ENCODE data around the gene PRKN. TPM values are rescaled to one million over a fixed set of nuclear protein-coding genes. Genes with fewer than 3 reads are reported as not detected.
"Not testable (repeated sequence)": the region's sequence is repeated elsewhere in the genome, so short reads cannot be mapped to it uniquely, and the experiment has no call there.

The PRKN gene
- total RNA-seq, 2 experiments from 2014 or later: not detected

DNA sequence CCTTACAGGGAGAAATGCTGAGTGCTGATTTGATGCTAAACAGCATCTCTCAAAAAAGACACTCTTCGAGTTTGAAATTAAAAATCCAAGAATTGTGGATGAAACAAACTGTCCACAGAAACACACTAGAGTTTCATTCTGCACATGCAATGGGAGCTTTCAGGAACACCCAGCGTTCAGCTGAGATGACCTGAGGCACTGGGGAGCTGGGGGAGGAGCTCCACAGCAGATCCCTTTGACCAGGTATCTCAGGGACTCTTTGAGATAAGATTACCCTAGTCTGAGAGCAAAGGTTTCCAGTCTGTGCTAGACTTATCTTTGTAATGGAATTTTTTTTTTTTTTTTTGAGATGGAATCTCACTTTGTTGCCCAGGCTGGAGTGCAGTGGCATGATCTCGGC is 1382.9 kb downstream of the PRKN start:
- no peak overlapping the region for H3K27ac Mint-ChIP-seq
- H3K4me1 Mint-ChIP-seq: no peaks in the 10 kb centered on the region
- CTCF ChIA-PET: no interaction called here
- H3K27me3 Mint-ChIP-seq: peaks cover 2% of the 10 kb centered on the region
- ATAC-seq (no peak), DNase-seq (no peak)
- no peaks in the 10 kb centered on the region for H3K36me3 Mint-ChIP-seq
- no peak overlapping the region for H3K4me3 Mint-ChIP-seq
- no peaks in the 10 kb centered on the region for H3K9me3 Mint-ChIP-seq (ENCODE audit: low read depth)

- Mint-ChIP-seq H3K27ac (no peak overlapping the region), H3K36me3 (no peaks in the 10 kb centered on the region), H3K4me3 (no peak overlapping the region), H3K27me3 (peaks cover 2% of the 10 kb centered on the region), H3K4me1 (no peaks in the 10 kb centered on the region), H3K9me3 (ENCODE audit: low read depth) (peaks cover 2% of the 10 kb centered on the region)
- DNase-seq (no peak), ATAC-seq (no peak)
- CTCF ChIA-PET: no interaction called here
Observed at GRCh38 chr6:161342039-161342438, 1385.5 kb downstream of the PRKN start.

DNA sequence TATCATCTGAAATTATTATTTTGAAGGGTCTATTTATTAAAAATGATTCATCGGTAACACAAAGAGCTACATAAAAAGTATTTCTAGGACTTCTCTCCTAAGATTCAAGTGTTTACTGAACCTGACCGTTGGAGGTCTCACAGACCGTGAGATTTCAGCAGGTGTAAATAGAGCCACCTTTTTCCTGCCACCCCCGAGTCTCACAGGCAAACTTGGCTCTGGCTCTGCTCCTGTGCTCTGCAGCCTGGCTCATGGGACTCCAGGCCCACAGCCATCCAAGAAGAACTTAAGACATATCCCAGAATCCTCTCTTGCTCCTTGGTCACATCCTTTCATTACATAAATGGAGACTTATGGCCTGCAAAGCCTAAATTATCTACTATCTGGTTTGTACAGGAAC is 1385.9 kb downstream of the PRKN start:
- Mint-ChIP-seq H3K4me1 (no peaks in the 10 kb centered on the region), H3K9me3 (ENCODE audit: low read depth) (peaks cover 2% of the 10 kb centered on the region), H3K4me3 (no peak overlapping the region), H3K27me3 (peaks cover 2% of the 10 kb centered on the region), H3K36me3 (no peaks in the 10 kb centered on the region), H3K27ac (no peak overlapping the region)
- CTCF ChIA-PET: no interaction called here
- ATAC-seq (no peak), DNase-seq (no peak)

DNA sequence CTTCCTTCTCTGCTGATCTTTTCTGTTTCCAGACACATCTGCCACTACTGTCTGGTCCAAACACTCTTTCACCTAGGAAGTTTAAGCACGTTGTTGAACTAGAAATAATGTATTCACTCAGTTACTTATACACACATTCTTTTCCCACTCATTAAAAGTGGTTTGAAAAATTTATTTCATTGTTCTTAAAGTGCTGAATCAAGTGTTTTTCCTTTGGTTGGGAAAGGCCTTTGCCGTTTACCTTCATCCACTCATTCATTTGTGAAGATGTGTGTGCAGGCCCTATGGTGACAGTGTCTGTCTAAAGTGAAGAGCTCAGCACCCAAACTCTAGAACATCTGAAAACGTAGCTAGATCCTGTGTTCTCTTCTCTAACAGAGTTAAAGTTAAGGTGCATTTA is 1389.6 kb downstream of the PRKN start:
- H3K36me3 Mint-ChIP-seq: no peaks in the 10 kb centered on the region
- H3K27ac Mint-ChIP-seq: no peak overlapping the region
- no peak overlapping the region for H3K4me3 Mint-ChIP-seq
- ATAC-seq (no peak), DNase-seq (no peak)
- CTCF ChIA-PET: no interaction called here
- H3K9me3 Mint-ChIP-seq (ENCODE audit: low read depth): peaks cover 2% of the 10 kb centered on the region
- H3K4me1 Mint-ChIP-seq: no peaks in the 10 kb centered on the region
- H3K27me3 Mint-ChIP-seq: peaks cover 1% of the 10 kb centered on the region

DNA sequence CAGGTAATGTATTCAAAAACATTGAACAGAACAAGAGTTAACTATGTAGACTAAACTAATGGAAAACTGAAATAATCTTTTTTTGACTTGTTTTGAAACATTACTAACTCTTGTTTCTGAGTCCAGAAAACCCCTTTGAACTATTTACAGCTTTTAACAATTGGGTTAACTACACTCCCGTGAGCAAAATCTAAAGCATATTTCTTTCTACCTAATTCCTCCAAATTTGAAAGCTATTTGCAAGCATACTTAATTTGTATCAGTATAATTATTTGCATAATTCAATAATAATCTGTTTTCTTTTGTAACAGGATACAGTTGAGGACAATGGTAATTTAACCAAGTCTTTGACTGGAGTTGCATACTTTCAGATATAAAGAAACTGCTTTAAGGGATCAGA is 1391.1 kb downstream of the PRKN start:
- H3K27me3 Mint-ChIP-seq: no peaks in the 10 kb centered on the region
- no peak for ATAC-seq
- DNase-seq: no peak
- CTCF ChIA-PET: no interaction called here
- H3K4me3 Mint-ChIP-seq: no peak overlapping the region
- no peak overlapping the region for H3K27ac Mint-ChIP-seq
- no peaks in the 10 kb centered on the region for H3K36me3 Mint-ChIP-seq
- H3K9me3 Mint-ChIP-seq (ENCODE audit: low read depth): peaks cover 2% of the 10 kb centered on the region
- no peaks in the 10 kb centered on the region for H3K4me1 Mint-ChIP-seq

- Mint-ChIP-seq H3K4me3 (no peak overlapping the region), H3K9me3 (ENCODE audit: low read depth) (peaks cover 2% of the 10 kb centered on the region), H3K36me3 (no peaks in the 10 kb centered on the region), H3K27ac (no peak overlapping the region), H3K4me1 (no peaks in the 10 kb centered on the region), H3K27me3 (no peaks in the 10 kb centered on the region)
- ATAC-seq: no peak
- no peak for DNase-seq
- CTCF ChIA-PET: interaction anchor here (0.7 kb wide), 1 partner anchor 599 kb away, joined by 3 read pairs; no protein-coding TSS in a partner anchor
Observed at GRCh38 chr6:161333410-161333809, 1394.2 kb downstream of the PRKN start.

- DNase-seq; ATAC-seq; H3K4me3 Mint-ChIP-seq; CTCF ChIA-PET; H3K27ac Mint-ChIP-seq; H3K9me3 Mint-ChIP-seq (ENCODE audit: low read depth); H3K4me1 Mint-ChIP-seq; H3K36me3 Mint-ChIP-seq; H3K27me3 Mint-ChIP-seq: not testable (repeated sequence)
Observed at GRCh38 chr6:161331402-161332081, 1396.0 kb downstream of the PRKN start.

DNA sequence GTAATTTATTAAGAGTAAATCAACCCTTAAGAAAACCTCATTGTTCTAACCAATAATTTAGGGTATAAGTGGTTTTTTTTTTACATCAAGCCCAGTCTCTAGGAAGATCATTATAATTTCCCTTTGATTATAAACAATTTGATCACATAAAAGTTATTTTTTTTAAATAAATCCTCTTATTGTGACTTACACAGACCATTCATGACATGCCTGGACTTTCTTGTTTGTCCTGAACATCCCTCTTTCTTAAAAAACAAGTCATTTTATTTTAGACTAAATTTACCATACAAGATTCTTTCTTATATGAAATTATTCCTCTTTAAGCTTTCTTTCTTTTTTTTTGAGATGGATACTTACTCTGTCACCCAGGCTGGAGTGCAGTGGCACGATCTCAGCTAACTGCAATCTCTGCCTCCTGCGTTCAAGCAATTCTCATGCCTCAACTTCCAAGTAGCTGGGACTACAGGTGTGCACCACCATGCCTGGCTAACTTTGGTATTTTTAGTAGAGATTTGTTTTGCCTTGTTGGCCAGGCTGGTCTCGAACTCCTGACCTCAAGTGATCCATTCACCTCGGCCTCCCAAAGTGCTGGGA is 1400.1 kb downstream of the PRKN start:
- DNase-seq (no peak), ATAC-seq (no peak)
- Mint-ChIP-seq H3K36me3 (no peaks in the 10 kb centered on the region), H3K4me3 (no peak overlapping the region), H3K4me1 (no peaks in the 10 kb centered on the region), H3K27me3 (no peaks in the 10 kb centered on the region), H3K9me3 (ENCODE audit: low read depth) (peaks cover 4% of the 10 kb centered on the region), H3K27ac (no peak overlapping the region)
- CTCF ChIA-PET: no interaction called here

- Mint-ChIP-seq H3K27me3 (no peaks in the 10 kb centered on the region), H3K36me3 (no peaks in the 10 kb centered on the region), H3K4me1 (no peaks in the 10 kb centered on the region), H3K9me3 (ENCODE audit: low read depth) (peaks cover 2% of the 10 kb centered on the region), H3K27ac (no peak overlapping the region), H3K4me3 (no peak overlapping the region)
- DNase-seq: no peak
- ATAC-seq: no peak
- CTCF ChIA-PET: no interaction called here
Observed at GRCh38 chr6:161319231-161319630, 1408.3 kb downstream of the PRKN start.

GRCh38 chr6:161318456-161318855 is 1409.1 kb downstream of the PRKN start:
- Mint-ChIP-seq H3K9me3 (ENCODE audit: low read depth) (peaks cover 2% of the 10 kb centered on the region), H3K4me3 (no peak overlapping the region), H3K36me3 (no peaks in the 10 kb centered on the region), H3K27ac (no peak overlapping the region), H3K27me3 (no peaks in the 10 kb centered on the region), H3K4me1 (no peaks in the 10 kb centered on the region)
- CTCF ChIA-PET: no interaction called here
- DNase-seq (no peak), ATAC-seq (no peak)

DNA sequence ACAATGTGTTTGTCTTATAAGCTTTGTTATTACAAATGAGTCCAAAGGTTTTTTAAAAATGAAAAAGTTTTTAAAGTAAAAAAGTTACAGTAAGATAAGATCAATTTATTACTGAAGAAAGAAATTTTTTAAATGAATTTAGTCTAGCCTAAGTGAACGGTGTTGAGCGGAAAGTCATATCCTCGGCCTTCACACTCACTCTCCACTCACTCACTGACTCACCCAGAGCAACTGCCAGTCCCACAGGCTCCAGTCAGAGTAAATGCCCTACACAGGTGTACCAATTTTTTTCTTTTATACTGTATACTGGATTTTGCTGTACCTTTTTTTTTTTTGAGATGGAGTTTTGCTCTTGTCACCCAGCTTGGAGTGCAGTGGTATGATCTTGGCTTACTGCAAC is 1411.0 kb downstream of the PRKN start:
- H3K36me3 Mint-ChIP-seq: no peaks in the 10 kb centered on the region
- peaks cover 2% of the 10 kb centered on the region for H3K9me3 Mint-ChIP-seq (ENCODE audit: low read depth)
- DNase-seq (no peak), ATAC-seq (no peak)
- H3K27me3 Mint-ChIP-seq: peaks cover 6% of the 10 kb centered on the region
- CTCF ChIA-PET: interaction anchor here (0.9 kb wide), 1 partner anchor 55 kb away, joined by 4 read pairs; no protein-coding TSS in a partner anchor
- no peak overlapping the region for H3K4me3 Mint-ChIP-seq
- no peak overlapping the region for H3K27ac Mint-ChIP-seq
- H3K4me1 Mint-ChIP-seq: no peaks in the 10 kb centered on the region

- H3K27me3 Mint-ChIP-seq; DNase-seq; H3K36me3 Mint-ChIP-seq; H3K27ac Mint-ChIP-seq; ATAC-seq; H3K4me1 Mint-ChIP-seq; H3K9me3 Mint-ChIP-seq (ENCODE audit: low read depth); H3K4me3 Mint-ChIP-seq; CTCF ChIA-PET: not testable (repeated sequence)
Observed at GRCh38 chr6:161315246-161315917, 1412.2 kb downstream of the PRKN start.

GRCh38 chr6:161314541-161315245 is 1412.9 kb downstream of the PRKN start:
- H3K4me3 Mint-ChIP-seq; H3K27me3 Mint-ChIP-seq; H3K4me1 Mint-ChIP-seq; DNase-seq; CTCF ChIA-PET; ATAC-seq; H3K36me3 Mint-ChIP-seq; H3K27ac Mint-ChIP-seq; H3K9me3 Mint-ChIP-seq (ENCODE audit: low read depth): not testable (repeated sequence)
